Naive thymus-derived CD4-positive, alpha-beta T cell (primary cell): ENCODE results near the gene NADK. TPM values are rescaled to one million over a fixed set of nuclear protein-coding genes. Genes with fewer than 3 reads are reported as not detected.
"Not testable (repeated sequence)": the region's sequence is repeated elsewhere in the genome, so short reads cannot be mapped to it uniquely, and the experiment has no call there.

Source experiments
- ATAC-seq: fragments of 150-1000 bp; cut with Tn5 transposase; 2 replicates; pipeline ENCODE4 v1.10.0; 2021; ENCODE audit warnings: mild to moderate bottlenecking, moderate library complexity
- CTCF ChIA-PET: fragments of 350-600 bp; sonication (Branson Sonifier 250); formaldehyde crosslinking; loops from one replicate; lab custom pipeline; 2021; ENCODE audit warnings: antibody characterized with exemption; lab: Charles Lee
- POLR2A ChIA-PET: fragments of 350-600 bp; sonication (Branson Sonifier 250); formaldehyde crosslinking; loops from one replicate; lab custom pipeline; 2021; ENCODE audit warnings: antibody characterized with exemption, inconsistent platforms; lab: Charles Lee
- DNase-seq, 9 donors: peaks; one replicate each; pipeline versions ENCODE4 v3.0.0 to v3.0.0-alpha.2; 2020 to 2022; ENCODE audit warnings: mixed read lengths in 1 of 9
- H3K27ac ChIP-seq: one replicate; pipeline ENCODE4 v1.7.0; 2013; ENCODE audit warnings: mild to moderate bottlenecking, low read depth, low read length, moderate library complexity
- H3K27me3 ChIP-seq, 2 donors: one replicate each; pipeline ENCODE4 v1.7.0; 2013; ENCODE audit warnings: low read length in 2 of 2, mild to moderate bottlenecking in 2 of 2, moderate library complexity in 2 of 2; ENCODE audit not compliant: control insufficient read depth in 2 of 2, insufficient read depth in 2 of 2
- H3K36me3 ChIP-seq, 3 experiments: 1 replicate in 2 of 3; 2 replicates in 1 of 3; pipeline ENCODE4 v1.7.0; 2013; ENCODE audit warnings: low read length in 3 of 3, mild to moderate bottlenecking in 3 of 3, moderate library complexity in 1 of 3; ENCODE audit not compliant: insufficient read depth in 3 of 3, control insufficient read depth in 2 of 3
- H3K4me1 ChIP-seq, 2 donors: one replicate each; pipeline ENCODE4 v1.7.0; 2013; ENCODE audit warnings: low read length in 2 of 2, mild to moderate bottlenecking in 2 of 2, moderate library complexity in 1 of 2; ENCODE audit not compliant: control insufficient read depth in 2 of 2, insufficient read depth in 2 of 2
- H3K4me3 ChIP-seq: 2 replicates; pipeline ENCODE4 v1.7.0; 2013; ENCODE audit warnings: mild to moderate bottlenecking, low read length
- H3K9me3 ChIP-seq, 3 experiments: 1 replicate in 2 of 3; 2 replicates in 1 of 3; pipeline ENCODE4 v1.7.0; 2013; ENCODE audit warnings: low read length in 3 of 3; ENCODE audit not compliant: control insufficient read depth in 2 of 3
- H3K27ac Mint-ChIP-seq, 9 donors: one replicate each; pipeline ENCODE4 v1.8.0; 2020 to 2022; ENCODE audit warnings: mixed read lengths in 9 of 9, mild to moderate bottlenecking in 8 of 9, moderate library complexity in 5 of 9, inconsistent platforms in 2 of 9
- H3K27me3 Mint-ChIP-seq, 5 donors: one replicate each; pipeline ENCODE4 v1.8.0; 2021 to 2022; ENCODE audit warnings: mixed read lengths in 5 of 5, mild to moderate bottlenecking in 1 of 5
- H3K36me3 Mint-ChIP-seq, 5 donors: one replicate each; pipeline ENCODE4 v1.8.0; 2020 to 2022; ENCODE audit warnings: mixed read lengths in 5 of 5, mild to moderate bottlenecking in 3 of 5, inconsistent platforms in 1 of 5
- H3K4me1 Mint-ChIP-seq, 7 donors: one replicate each; pipeline ENCODE4 v1.8.0; 2020 to 2022; ENCODE audit warnings: mixed read lengths in 7 of 7, mild to moderate bottlenecking in 3 of 7, inconsistent platforms in 1 of 7
- H3K4me3 Mint-ChIP-seq, 10 donors: one replicate each; pipeline ENCODE4 v1.8.0; 2020 to 2022; ENCODE audit warnings: mild to moderate bottlenecking in 10 of 10, mixed read lengths in 10 of 10, moderate library complexity in 6 of 10, inconsistent platforms in 2 of 10
- H3K9me3 Mint-ChIP-seq, 11 donors: one replicate each; pipeline ENCODE4 v1.8.0; 2020 to 2022; ENCODE audit warnings: mixed read lengths in 11 of 11, mild to moderate bottlenecking in 4 of 11, inconsistent platforms in 1 of 11, moderate library complexity in 1 of 11
- intact Hi-C, 2 donors: fragments of 100-400 bp; cut with micrococcal nuclease; formaldehyde crosslinking; loops; one replicate each; pipeline ENCODE4 v1.15.1; 2023
- polyA plus RNA-seq, 2 donors: library from polyadenylated mRNA; unstranded; fragments of 300-500 nt; fragmentation: Illumina TruSeq; gene quantifications; one replicate each; pipeline ENCODE4 v1.2.3, GENCODE V29; 2021
- total RNA-seq, 6 experiments: library from RNA in 5 of 6; stranded (reverse) in 5 of 6; gene quantifications; 1 replicate in 5 of 6; 2 replicates in 1 of 6; pipeline ENCODE4 v1.2.3 and lab custom pipeline; 2021 to 2026

The NADK gene
- total and polyA plus RNA-seq, 7 experiments from 2014 or later, result 14.7 to 115 (median 49.4) TPM

- ChIA-PET POLR2A (no interaction called here), CTCF (no interaction called here)
- Histone ChIP-seq H3K4me3 (no peak overlapping the region), H3K27ac (no peak overlapping the region), H3K9me3 (no peaks in the 10 kb centered on the region), H3K4me1 (no peaks in the 10 kb centered on the region), H3K27me3 (no peaks in the 10 kb centered on the region), H3K36me3 (peaks cover 8 to 47% (median 19%) of the 10 kb centered on the region in 3 experiments)
- Mint-ChIP-seq H3K4me1 (peaks cover under 1 to 18% (median 12%) of the 10 kb centered on the region in 7 donors), H3K27me3 (peaks cover 0 to 4% (median 0%) of the 10 kb centered on the region in 5 donors), H3K27ac (peak overlapping the region in 5 of 9 donors; percentile 28 to 67 (median 51)), H3K4me3 (peak overlapping the region in 2 of 10 donors; percentile 4 to 43), H3K9me3 (no peaks in the 10 kb centered on the region), H3K36me3 (peaks cover 2 to 22% (median 17%) of the 10 kb centered on the region in 5 donors)
- ATAC-seq, result no peak
- intact Hi-C loops, result loop anchor here in 1 of 2 donors (5.0 kb wide), 1 partner anchor 64 kb away; the partner anchor contains the start of gene CDK11B
- DNase-seq, result no peak
Observed at GRCh38 chr1:1721201-1721600, 57.1 kb downstream of the NADK start.

- H3K4me3 ChIP-seq, H3K27me3 ChIP-seq, H3K9me3 ChIP-seq, DNase-seq, CTCF ChIA-PET, H3K27me3 Mint-ChIP-seq, H3K4me3 Mint-ChIP-seq, H3K9me3 Mint-ChIP-seq, H3K4me1 ChIP-seq, ATAC-seq, H3K27ac ChIP-seq, H3K27ac Mint-ChIP-seq, intact Hi-C loops, H3K4me1 Mint-ChIP-seq, POLR2A ChIA-PET: not testable (repeated sequence)
- H3K36me3 ChIP-seq, result peaks cover 8 to 38% (median 8%) of the 10 kb centered on the region in 3 experiments
- H3K36me3 Mint-ChIP-seq, result peaks cover 10 to 24% (median 13%) of the 10 kb centered on the region in 5 donors
Observed at GRCh38 chr1:1715109-1715883, 63.0 kb downstream of the NADK start.

- H3K4me3 Mint-ChIP-seq, H3K27me3 Mint-ChIP-seq, H3K4me3 ChIP-seq, H3K36me3 Mint-ChIP-seq, ATAC-seq, H3K27ac ChIP-seq, H3K9me3 Mint-ChIP-seq, intact Hi-C loops, H3K4me1 Mint-ChIP-seq, H3K4me1 ChIP-seq, CTCF ChIA-PET, POLR2A ChIA-PET, H3K27ac Mint-ChIP-seq, H3K9me3 ChIP-seq, DNase-seq, H3K27me3 ChIP-seq: not testable (repeated sequence)
- H3K36me3 ChIP-seq, result peaks cover 0 to 23% (median 0%) of the 10 kb centered on the region in 3 experiments
Observed at GRCh38 chr1:1707897-1708296, 70.4 kb downstream of the NADK start.

- ATAC-seq, CTCF ChIA-PET, H3K27me3 Mint-ChIP-seq, H3K4me3 Mint-ChIP-seq, H3K27me3 ChIP-seq, H3K4me1 Mint-ChIP-seq, H3K9me3 Mint-ChIP-seq, H3K27ac Mint-ChIP-seq, POLR2A ChIA-PET, H3K27ac ChIP-seq, intact Hi-C loops, DNase-seq, H3K4me1 ChIP-seq, H3K4me3 ChIP-seq, H3K9me3 ChIP-seq, H3K36me3 Mint-ChIP-seq: not testable (repeated sequence)
- peaks cover 0 to 23% (median 0%) of the 10 kb centered on the region in 3 experiments for H3K36me3 ChIP-seq
Observed at GRCh38 chr1:1707241-1707640, 71.0 kb downstream of the NADK start.

- peaks cover 0 to 23% (median 0%) of the 10 kb centered on the region in 3 experiments for H3K36me3 ChIP-seq
- H3K9me3 Mint-ChIP-seq, H3K4me3 ChIP-seq, intact Hi-C loops, DNase-seq, ATAC-seq, POLR2A ChIA-PET, H3K9me3 ChIP-seq, H3K4me1 Mint-ChIP-seq, H3K4me3 Mint-ChIP-seq, H3K27me3 Mint-ChIP-seq, H3K27ac ChIP-seq, H3K4me1 ChIP-seq, H3K27ac Mint-ChIP-seq, H3K27me3 ChIP-seq, H3K36me3 Mint-ChIP-seq: not testable (repeated sequence)
- CTCF ChIA-PET, result interaction anchor here (0.7 kb wide), 1 partner anchor 487 kb away, joined by 6 read pairs; no protein-coding TSS in a partner anchor
Observed at GRCh38 chr1:1705623-1706022, 72.6 kb downstream of the NADK start.

GRCh38 chr1:1704284-1704957 lies 73.8 kb downstream of the NADK start:
- H3K4me1 Mint-ChIP-seq, intact Hi-C loops, DNase-seq, POLR2A ChIA-PET, H3K27ac ChIP-seq, H3K27me3 ChIP-seq, H3K4me3 Mint-ChIP-seq, H3K36me3 Mint-ChIP-seq, H3K4me1 ChIP-seq, H3K27me3 Mint-ChIP-seq, H3K4me3 ChIP-seq, CTCF ChIA-PET, ATAC-seq, H3K9me3 ChIP-seq, H3K27ac Mint-ChIP-seq, H3K9me3 Mint-ChIP-seq: not testable (repeated sequence)
- peaks cover 0 to 23% (median 0%) of the 10 kb centered on the region in 3 experiments for H3K36me3 ChIP-seq
